Measurements from ENCODE around the gene PDE3B.
"Not testable (repeated sequence)": the region's sequence is repeated elsewhere in the genome, so short reads cannot be mapped to it uniquely, and the experiment has no call there.

PDE3B gene

GRCh38 chr11:14746857-14747395, 103.3 kb downstream of the PDE3B start:
- DNase-seq (ENCODE audit: low spot score): no peak

- DNase-seq (ENCODE audit: low spot score): no peak
Measured at GRCh38 chr11:14748090-14748489, 104.5 kb downstream of the PDE3B start.

- DNase-seq (ENCODE audit: low spot score): no peak
Measured at GRCh38 chr11:14750911-14751310, 107.3 kb downstream of the PDE3B start.

GRCh38 chr11:14751975-14752407, 108.4 kb downstream of the PDE3B start:
- no peak for DNase-seq (ENCODE audit: low spot score)

- DNase-seq (ENCODE audit: low spot score): no peak
Measured at GRCh38 chr11:14755140-14755539, 111.5 kb downstream of the PDE3B start.

- DNase-seq (ENCODE audit: low spot score): no peak
Measured at GRCh38 chr11:14756349-14756748, 112.7 kb downstream of the PDE3B start.

- not testable (repeated sequence) for DNase-seq (ENCODE audit: low spot score)
Measured at GRCh38 chr11:14759300-14760012, 115.9 kb downstream of the PDE3B start.

- DNase-seq (ENCODE audit: low spot score): no peak
Measured at GRCh38 chr11:14764179-14764578, 120.6 kb downstream of the PDE3B start.

GRCh38 chr11:14764579-14765527, 121.2 kb downstream of the PDE3B start:
- DNase-seq (ENCODE audit: low spot score): no peak

GRCh38 chr11:14766585-14766984, 123.0 kb downstream of the PDE3B start:
- no peak for DNase-seq (ENCODE audit: low spot score)

- DNase-seq (ENCODE audit: low spot score): no peak
Measured at GRCh38 chr11:14768526-14769188, 125.1 kb downstream of the PDE3B start.

- no peak for DNase-seq (ENCODE audit: low spot score)
Measured at GRCh38 chr11:14773755-14774154, 130.2 kb downstream of the PDE3B start.

- DNase-seq (ENCODE audit: low spot score): peak; percentile 6
Measured at GRCh38 chr11:14774721-14775120, 131.1 kb downstream of the PDE3B start.

GRCh38 chr11:14775897-14776296, 132.3 kb downstream of the PDE3B start:
- no peak for DNase-seq (ENCODE audit: low spot score)

GRCh38 chr11:14778460-14778859, 134.9 kb downstream of the PDE3B start:
- not testable (repeated sequence) for DNase-seq (ENCODE audit: low spot score)

GRCh38 chr11:14783788-14784187, 140.2 kb downstream of the PDE3B start:
- no peak for DNase-seq (ENCODE audit: low spot score)

GRCh38 chr11:14784230-14784629, 140.6 kb downstream of the PDE3B start:
- no peak for DNase-seq (ENCODE audit: low spot score)

- peak; percentile 19 for DNase-seq (ENCODE audit: low spot score)
Measured at GRCh38 chr11:14789879-14790484, 146.4 kb downstream of the PDE3B start.

GRCh38 chr11:14793546-14793945, 149.9 kb downstream of the PDE3B start:
- no peak for DNase-seq (ENCODE audit: low spot score)

- not testable (repeated sequence) for DNase-seq (ENCODE audit: low spot score)
Measured at GRCh38 chr11:14796028-14796427, 152.4 kb downstream of the PDE3B start.

- no peak for DNase-seq (ENCODE audit: low spot score)
Measured at GRCh38 chr11:14803846-14804245, 160.2 kb downstream of the PDE3B start.

- no peak for DNase-seq (ENCODE audit: low spot score)
Measured at GRCh38 chr11:14809466-14809865, 165.9 kb downstream of the PDE3B start.
